ENCODE results near the gene GIMAP8.

GRCh38 chr7:150413640-150414081 is 36.8 kb upstream of the GIMAP8 start:
- no peak for TF ChIP-seq CTCF (IDR thresholded peaks at IDR 0.05; ENCODE audit: low read depth, low read length)
- TF ChIP-seq POLR2A (IDR thresholded peaks at IDR 0.05; ENCODE audit: extremely low read depth, insufficient read length), result no peak
- no peak for TF ChIP-seq MYC (IDR thresholded peaks at IDR 0.05; ENCODE audit: low read depth, low read length)

Data from NB4 (cell line).